ENCODE data around the gene SMIM11. TPM values are rescaled to one million over a fixed set of nuclear protein-coding genes. Genes with fewer than 3 reads are reported as not detected.
"Not testable (repeated sequence)": the region's sequence is repeated elsewhere in the genome, so short reads cannot be mapped to it uniquely, and the experiment has no call there.

The SMIM11 gene
- total RNA-seq, 1 experiment from 2014 or later: 25.5 TPM

GRCh38 chr21:34417448-34418077, 42.3 kb downstream of the SMIM11 start:
- not testable (repeated sequence) for DNase-seq (ENCODE audit: low spot score)

GRCh38 chr21:34423805-34424204, 48.5 kb downstream of the SMIM11 start, which contains the start of gene SMIM34:
SMIM34 (minus strand) TSS chr21:34423951; CDS start chr21:34423839, 112 bp downstream.
- DNase-seq (ENCODE audit: low spot score): not testable (repeated sequence)

GRCh38 chr21:34427339-34427738, 52.0 kb downstream of the SMIM11 start:
- not testable (repeated sequence) for DNase-seq (ENCODE audit: low spot score)

GRCh38 chr21:34428441-34428840, 53.1 kb downstream of the SMIM11 start:
- DNase-seq (ENCODE audit: low spot score): not testable (repeated sequence)

GRCh38 chr21:34429710-34430109, 54.4 kb downstream of the SMIM11 start:
- not testable (repeated sequence) for DNase-seq (ENCODE audit: low spot score)

Other genes with a start within 250 kb of the SMIM11 start
- gene KCNE2, start 11.5 kb upstream of the SMIM11 start, total RNA-seq (2014; rRNA removed; shearing (Covaris generic)): not detected in 2 replicates
- 0.31 TPM in 1 of 2 replicates, not detected in the other for gene SMIM34, start 48.4 kb downstream of the SMIM11 start, total RNA-seq (2014; rRNA removed; shearing (Covaris generic))
- not detected in 2 replicates for gene KCNE1, start 136.7 kb downstream of the SMIM11 start, total RNA-seq (2014; rRNA removed; shearing (Covaris generic))
- gene RCAN1, start 239.6 kb downstream of the SMIM11 start, total RNA-seq (2014; rRNA removed; shearing (Covaris generic)): 43.7 and 52.2 TPM in 2 replicates